Spleen (tissue), 11 donors: ENCODE measurements around the gene CD9. TPM values are rescaled to one million over a fixed set of nuclear protein-coding genes. Genes with fewer than 3 reads are reported as not detected.

Experiments
- DNase-seq: peaks from one replicate; pipeline ENCODE4 v3.0.0-alpha.2; 2020
- H3K27ac ChIP-seq, 8 donors: fragments of 200-600 bp; sonication (generic) in 7 of 8; 1 replicate in 4 of 8; 2 replicates in 4 of 8; pipeline versions ENCODE4 v1.5.0 to v1.8.0; 2016 to 2021; ENCODE audit warnings: inconsistent platforms in 4 of 8, mild to moderate bottlenecking in 4 of 8, moderate library complexity in 1 of 8
- H3K27me3 ChIP-seq, 7 donors: fragments of 200-600 bp; sonication (generic) in 6 of 7; replicated peaks in 1 of 7; 1 replicate in 4 of 7; 2 replicates in 3 of 7; pipeline versions ENCODE4 v1.5.0 to v1.8.0; 2016 to 2021; ENCODE audit warnings: inconsistent platforms in 3 of 7, mild to moderate bottlenecking in 1 of 7
- H3K36me3 ChIP-seq, 6 donors: fragments of 200-600 bp; sonication (generic) in 5 of 6; 1 replicate in 4 of 6; 2 replicates in 2 of 6; pipeline versions ENCODE4 v1.5.0 to v1.8.0; 2016 to 2021; ENCODE audit warnings: inconsistent platforms in 2 of 6
- H3K4me1 ChIP-seq, 6 donors: fragments of 200-600 bp; sonication (generic) in 5 of 6; 1 replicate in 3 of 6; 2 replicates in 3 of 6; pipeline versions ENCODE4 v1.5.0 to v1.8.0; 2016 to 2021; ENCODE audit warnings: inconsistent platforms in 3 of 6
- H3K4me3 ChIP-seq, 8 donors: fragments of 200-600 bp; sonication (generic) in 7 of 8; 1 replicate in 4 of 8; 2 replicates in 4 of 8; pipeline versions ENCODE4 v1.5.0 to v1.8.0; 2016 to 2021; ENCODE audit warnings: inconsistent platforms in 4 of 8, mild to moderate bottlenecking in 4 of 8, moderate library complexity in 2 of 8
- H3K9me3 ChIP-seq, 8 donors: fragments of 200-600 bp; sonication (generic) in 7 of 8; 1 replicate in 4 of 8; 2 replicates in 4 of 8; pipeline versions ENCODE4 v1.5.0 to v1.8.0; 2016 to 2021; ENCODE audit warnings: inconsistent platforms in 4 of 8
- CTCF ChIP-seq, 11 experiments: fragments of 200-600 bp in 7 of 11; fragments of 450-650 bp in 4 of 11; sonication (generic) in 4 of 11; IDR thresholded peaks in 8 of 11; conservative IDR thresholded peaks in 3 of 11; 1 replicate in 7 of 11; 2 replicates in 4 of 11; pipeline versions ENCODE4 v1.4.0 to v1.8.0; 2016 to 2021; ENCODE audit warnings: antibody characterized with exemption in 11 of 11, inconsistent platforms in 4 of 11, mild to moderate bottlenecking in 1 of 11
- POLR2A ChIP-seq, 3 donors: fragments of 450-650 bp; IDR thresholded peaks; one replicate each; pipeline ENCODE4 v1.5.1; 2017; ENCODE audit warnings: antibody characterized with exemption in 3 of 3, mild to moderate bottlenecking in 1 of 3
- POLR2AphosphoS5 ChIP-seq, 3 donors: sonication (generic); formaldehyde crosslinking; IDR thresholded peaks; one replicate each; pipeline ENCODE4 v1.5.1; 2017; ENCODE audit warnings: antibody characterized with exemption in 3 of 3
- WGBS, 5 donors: extraction: QIAGEN DNeasy Blood & Tissue Kit in 3 of 5; methylation state at CpG; one replicate each; pipeline versions ENCODE4 v1.1.5 to v1.1.7; 2013 to 2018; 5-methylcytosine and 5-hydroxymethylcytosine counted together
- intact Hi-C: fragments of 100-400 bp; cut with DNase I; formaldehyde crosslinking; loops from one replicate; pipeline ENCODE4 v1.15.0; 2023; ENCODE audit warnings: low total_unique reads
- polyA plus RNA-seq, 3 donors: library from polyadenylated mRNA; stranded (reverse); fragments of 200-250 nt; gene quantifications; one replicate each; pipeline ENCODE4 v1.2.1, GENCODE V29; 2013
- total RNA-seq, 7 donors: library from RNA; depleted of rRNA in 3 of 7; stranded (reverse); fragments of >200 nt in 3 of 7; fragmentation: NEBNext Ultra II Directional in 4 of 7; extraction: Animal tissue kit (Norgen Biotek cat#: 25700) in 4 of 7; gene quantifications; one replicate each; pipeline versions ENCODE4 v1.1.0 to v1.2.1, GENCODE V29; 2016 to 2021
- donor health status: healthy with polysubstance abuse.
- donor health status: DM: no; HTN: no; CAD: no; lungs with moderate emphysema.
- donor health status: DM: no; HTN: no; CAD: no.
- donor health status: Bipolar disorder and iron deficiency.
- donor health status: healthy.
- donor health status: DM: no; HTN: no; CAD: no.
- donor health status: DM: yes; HTN: yes; CAD: no.

The CD9 gene
- total and polyA plus RNA-seq, 10 donors, result 16.2 to 113 (median 68.9) TPM

GRCh38 chr12:6279256-6279628, 79.0 kb downstream of the CD9 start:
- peaks cover 10 to 36% (median 24%) of the 10 kb centered on the region in 6 donors for H3K4me1 ChIP-seq
- no peaks in the 10 kb centered on the region for H3K36me3 ChIP-seq
- H3K27me3 ChIP-seq, result peaks cover 0 to 54% (median 0%) of the 10 kb centered on the region in 7 donors
- H3K4me3 ChIP-seq, result peak overlapping the region in 2 of 8 donors; percentile 51 to 74
- H3K9me3 ChIP-seq, result no peaks in the 10 kb centered on the region
- WGBS, 5 donors, result 81 to 91% (median 87%) methylated on average over 10 to 12 of the region's 12 CpGs
- TF ChIP-seq CTCF (IDR thresholded peaks at IDR 0.05 in 8 of 11, conservative IDR thresholded peaks at IDR 0.05 in 3 of 11) (no peak), POLR2A (IDR thresholded peaks at IDR 0.05) (no peak), POLR2AphosphoS5 (IDR thresholded peaks at IDR 0.05) (no peak)
- no peak for DNase-seq
- peak overlapping the region in 5 of 8 donors; percentile 51 to 87 (median 83) for H3K27ac ChIP-seq
- intact Hi-C loops, result loop anchor here (5.0 kb wide), 1 partner anchor 212 kb away; no protein-coding TSS in a partner anchor

- no peaks in the 10 kb centered on the region for H3K9me3 ChIP-seq
- no peaks in the 10 kb centered on the region for H3K36me3 ChIP-seq
- peaks cover 0 to 50% (median 0%) of the 10 kb centered on the region in 7 donors for H3K27me3 ChIP-seq
- H3K4me3 ChIP-seq, result no peak overlapping the region
- H3K4me1 ChIP-seq, result peaks cover 10 to 35% (median 22%) of the 10 kb centered on the region in 6 donors
- no peak for TF ChIP-seq CTCF (IDR thresholded peaks at IDR 0.05 in 8 of 11, conservative IDR thresholded peaks at IDR 0.05 in 3 of 11)
- TF ChIP-seq POLR2AphosphoS5 (IDR thresholded peaks at IDR 0.05), result no peak
- no peak for TF ChIP-seq POLR2A (IDR thresholded peaks at IDR 0.05)
- H3K27ac ChIP-seq, result peak overlapping the region in 5 of 8 donors; percentile 44 to 87 (median 80)
- DNase-seq, result peak; percentile 68
- 75 to 96% (median 84%) methylated on average over 8 of the region's 8 CpGs for WGBS, 5 donors
- intact Hi-C loops, result loop anchor here (2.0 to 5.0 kb wide), 2 partner anchors 85 to 212 kb away; no protein-coding TSS in a partner anchor
Observed at GRCh38 chr12:6279631-6280030, 79.4 kb downstream of the CD9 start.

GRCh38 chr12:6280053-6280469, 79.9 kb downstream of the CD9 start:
- H3K36me3 ChIP-seq, result no peaks in the 10 kb centered on the region
- H3K27me3 ChIP-seq, result peaks cover 0 to 46% (median 0%) of the 10 kb centered on the region in 7 donors
- H3K4me1 ChIP-seq, result peaks cover 10 to 37% (median 24%) of the 10 kb centered on the region in 6 donors
- H3K4me3 ChIP-seq, result no peak overlapping the region
- 64 to 86% (median 76%) methylated on average over 2 of the region's 2 CpGs for WGBS, 5 donors
- H3K9me3 ChIP-seq, result no peaks in the 10 kb centered on the region
- DNase-seq, result peak; percentile 53
- TF ChIP-seq POLR2A (IDR thresholded peaks at IDR 0.05) (no peak), POLR2AphosphoS5 (IDR thresholded peaks at IDR 0.05) (peak in 1 of 3 donors; percentile 40)
- intact Hi-C loops, result loop anchor here (2.0 kb wide), 1 partner anchor 85 kb away; no protein-coding TSS in a partner anchor
- H3K27ac ChIP-seq, result peak overlapping the region in 4 of 8 donors; percentile 44 to 87 (median 82)

- 80 to 93% (median 88%) methylated on average over 11 of the region's 11 CpGs for WGBS, 5 donors
- H3K4me1 ChIP-seq, result peaks cover 10 to 44% (median 26%) of the 10 kb centered on the region in 6 donors
- TF ChIP-seq CTCF (IDR thresholded peaks at IDR 0.05 in 8 of 11, conservative IDR thresholded peaks at IDR 0.05 in 3 of 11) (no peak), POLR2AphosphoS5 (IDR thresholded peaks at IDR 0.05) (no peak), POLR2A (IDR thresholded peaks at IDR 0.05) (no peak)
- no peaks in the 10 kb centered on the region for H3K9me3 ChIP-seq
- DNase-seq, result peak; percentile 63
- H3K36me3 ChIP-seq, result no peaks in the 10 kb centered on the region
- H3K27ac ChIP-seq, result peak overlapping the region in 1 of 8 donors; percentile 87
- intact Hi-C loops, result loop anchor here (2.0 kb wide), 1 partner anchor 86 kb away; no protein-coding TSS in a partner anchor
- H3K4me3 ChIP-seq, result no peak overlapping the region
- peaks cover 0 to 45% (median 0%) of the 10 kb centered on the region in 7 donors for H3K27me3 ChIP-seq
Observed at GRCh38 chr12:6280672-6281071, 80.5 kb downstream of the CD9 start.
